Keratinocyte (primary cell): ENCODE results near the gene VPS13D. TPM values are rescaled to one million over a fixed set of nuclear protein-coding genes. Genes with fewer than 3 reads are reported as not detected.

Source experiments
- DNase-seq: peaks from one replicate; pipeline ENCODE4 v3.0.0-alpha.2; 2011; ENCODE audit warnings: low read depth, missing footprints, low spot score
- FAIRE-seq: peaks from 2 replicates; lab custom pipeline; 2011; peaks lifted over from hg19 to GRCh38; lab: Jason Lieb, UNC
- H2AFZ ChIP-seq: 2 replicates; pipeline ENCODE4 v1.6.0; 2012; ENCODE audit warnings: low read length, control low read depth, inconsistent platforms; ENCODE audit not compliant: control insufficient read depth
- H3K27ac ChIP-seq: 2 replicates; pipeline ENCODE4 v1.5.1; 2011; ENCODE audit warnings: low read length; ENCODE audit not compliant: control insufficient read depth, insufficient read depth
- H3K27me3 ChIP-seq: 3 replicates; pipeline ENCODE4 v1.6.0; 2011; ENCODE audit warnings: low read length; ENCODE audit not compliant: control insufficient read depth, insufficient read depth; ENCODE audit errors: extremely low read depth
- H3K36me3 ChIP-seq, 2 experiments: 2 replicates in 1 of 2; 3 replicates in 1 of 2; pipeline ENCODE4 v1.5.1; 2011; ENCODE audit warnings: low read length in 2 of 2, mild to moderate bottlenecking in 1 of 2; ENCODE audit not compliant: control insufficient read depth in 2 of 2, insufficient read depth in 2 of 2; ENCODE audit errors: extremely low read depth in 1 of 2
- H3K4me1 ChIP-seq: 3 replicates; pipeline ENCODE4 v1.5.1; 2011; ENCODE audit warnings: low read length; ENCODE audit not compliant: control insufficient read depth, insufficient read depth; ENCODE audit errors: extremely low read depth
- H3K4me2 ChIP-seq: 3 replicates; pipeline ENCODE4 v1.6.0; 2011; ENCODE audit warnings: low read depth, low read length; ENCODE audit not compliant: control insufficient read depth, insufficient read depth; ENCODE audit errors: extremely low read depth
- H3K4me3 ChIP-seq, 3 experiments: fragments of 200-600 bp in 1 of 3; sonication (generic) in 1 of 3; 2 replicates in 2 of 3; 3 replicates in 1 of 3; pipeline ENCODE4 v1.5.1; 2011 to 2016; ENCODE audit warnings: low read length in 3 of 3, mild to moderate bottlenecking in 3 of 3, control low read depth in 2 of 3, inconsistent platforms in 1 of 3, low read depth in 1 of 3, mixed read lengths in 1 of 3, mixed run types in 1 of 3, moderate library complexity in 1 of 3; ENCODE audit not compliant: control insufficient read depth in 2 of 3, insufficient read depth in 2 of 3; ENCODE audit errors: extremely low read depth in 1 of 3
- H3K79me2 ChIP-seq: 2 replicates; pipeline ENCODE4 v1.6.0; 2012; ENCODE audit warnings: low read length; ENCODE audit not compliant: control insufficient read depth, insufficient read depth
- H3K9ac ChIP-seq: 3 replicates; pipeline ENCODE4 v1.6.0; 2011; ENCODE audit warnings: low read length; ENCODE audit not compliant: control insufficient read depth, insufficient read depth; ENCODE audit errors: extremely low read depth
- H3K9me1 ChIP-seq: 3 replicates; pipeline ENCODE4 v1.6.0; 2011; ENCODE audit warnings: low read length; ENCODE audit not compliant: control insufficient read depth, insufficient read depth; ENCODE audit errors: extremely low read depth
- H3K9me3 ChIP-seq: 2 replicates; pipeline ENCODE4 v1.5.1; 2012; ENCODE audit warnings: low read depth, low read length; ENCODE audit not compliant: control insufficient read depth
- H4K20me1 ChIP-seq: 3 replicates; pipeline ENCODE4 v1.6.0; 2011; ENCODE audit warnings: low read length; ENCODE audit not compliant: control insufficient read depth, insufficient read depth; ENCODE audit errors: extremely low read depth
- CTCF ChIP-seq, 3 experiments: IDR thresholded peaks in 1 of 3; conservative IDR thresholded peaks in 1 of 3; optimal IDR thresholded peaks in 1 of 3; 2 replicates in 2 of 3; 3 replicates in 1 of 3; pipeline versions ENCODE3 to v1.5.1; 2011; ENCODE audit warnings: low read length in 3 of 3, mild to moderate bottlenecking in 3 of 3, moderate library complexity in 2 of 3, control low read depth in 1 of 3, inconsistent platforms in 1 of 3; ENCODE audit not compliant: insufficient read depth in 2 of 3; ENCODE audit errors: extremely low read depth in 1 of 3
- EZH2 ChIP-seq: IDR thresholded peaks from one replicate; pipeline ENCODE4 v1.6.1; 2012; ENCODE audit warnings: inconsistent platforms, mild to moderate bottlenecking, low read length, moderate library complexity
- dilution Hi-C: fragments of 300-500 bp; cut with MboI; formaldehyde crosslinking; loops from one replicate; pipeline ENCODE4 v1.7.0; 2020; ENCODE audit warnings: low sequenced_read_pairs; ENCODE audit not compliant: extremely low pct_ligation_motif_present
- polyA plus RNA-seq, 5 experiments: library from polyadenylated mRNA; depleted of rRNA in 3 of 5; stranded (reverse) in 3 of 5; stranded (forward) in 1 of 5; unstranded in 1 of 5; fragments of >200 nt; gene quantifications; 1 replicate in 1 of 5; 2 replicates in 3 of 5; 3 replicates in 1 of 5; pipeline versions ENCODE4 v1.2.1 to v1.2.3, GENCODE V29; 2011 to 2012; ENCODE audit warnings: missing spikeins in 2 of 5, low read depth in 1 of 5, low replicate concordance in 1 of 5

Gene VPS13D
- polyA plus RNA-seq, 1 donor (not counting 4 experiments of a cell fraction or from before 2014, with no cell fraction given), result 19.0 TPM

- no peak overlapping the region for H3K27ac ChIP-seq
- no peak overlapping the region for H2AFZ ChIP-seq
- no peaks in the 10 kb centered on the region for H3K79me2 ChIP-seq
- H3K27me3 ChIP-seq, result no peaks in the 10 kb centered on the region
- peaks cover 2 to 3% of the 10 kb centered on the region in 2 experiments for H3K36me3 ChIP-seq
- H3K4me2 ChIP-seq, result no peak overlapping the region
- no peak for DNase-seq
- no peak overlapping the region for H3K4me3 ChIP-seq
- FAIRE-seq, result no peak
- H3K9ac ChIP-seq, result no peak overlapping the region
- no peaks in the 10 kb centered on the region for H3K9me3 ChIP-seq
- H3K9me1 ChIP-seq, result no peaks in the 10 kb centered on the region
- H4K20me1 ChIP-seq, result no peaks in the 10 kb centered on the region
- dilution Hi-C loops, result no loop called here
- no peak for TF ChIP-seq EZH2
- TF ChIP-seq CTCF (optimal IDR thresholded peaks at IDR 0.05 in 1 of 3, IDR thresholded peaks at IDR 0.05 in 1 of 3, conservative IDR thresholded peaks at IDR 0.05 in 1 of 3; ENCODE audit: extremely low read depth in 1 of 3, insufficient read depth in 2 of 3, low read length in 3 of 3), result no peak
- H3K4me1 ChIP-seq, result peaks cover 24% of the 10 kb centered on the region
These were observed 212.4 kb downstream of the VPS13D start for GRCh38 chr1:12442217-12442616.

- H3K4me3 ChIP-seq, result no peak overlapping the region
- H4K20me1 ChIP-seq, result no peaks in the 10 kb centered on the region
- H3K4me2 ChIP-seq, result no peak overlapping the region
- H3K9ac ChIP-seq, result no peak overlapping the region
- no peaks in the 10 kb centered on the region for H3K79me2 ChIP-seq
- TF ChIP-seq EZH2, result no peak
- TF ChIP-seq CTCF (optimal IDR thresholded peaks at IDR 0.05 in 1 of 3, IDR thresholded peaks at IDR 0.05 in 1 of 3, conservative IDR thresholded peaks at IDR 0.05 in 1 of 3; ENCODE audit: extremely low read depth in 1 of 3, insufficient read depth in 2 of 3, low read length in 3 of 3), result no peak
- H3K27me3 ChIP-seq, result no peaks in the 10 kb centered on the region
- H3K9me3 ChIP-seq, result no peaks in the 10 kb centered on the region
- peaks cover 2 to 3% of the 10 kb centered on the region in 2 experiments for H3K36me3 ChIP-seq
- dilution Hi-C loops, result no loop called here
- no peak overlapping the region for H3K27ac ChIP-seq
- DNase-seq, result no peak
- H2AFZ ChIP-seq, result no peak overlapping the region
- no peaks in the 10 kb centered on the region for H3K9me1 ChIP-seq
- no peak for FAIRE-seq
- H3K4me1 ChIP-seq, result peaks cover 16% of the 10 kb centered on the region
These were observed 213.3 kb downstream of the VPS13D start for GRCh38 chr1:12443151-12443550.
